ENCODE measurements around the gene MECP2.

Gene MECP2

DNA sequence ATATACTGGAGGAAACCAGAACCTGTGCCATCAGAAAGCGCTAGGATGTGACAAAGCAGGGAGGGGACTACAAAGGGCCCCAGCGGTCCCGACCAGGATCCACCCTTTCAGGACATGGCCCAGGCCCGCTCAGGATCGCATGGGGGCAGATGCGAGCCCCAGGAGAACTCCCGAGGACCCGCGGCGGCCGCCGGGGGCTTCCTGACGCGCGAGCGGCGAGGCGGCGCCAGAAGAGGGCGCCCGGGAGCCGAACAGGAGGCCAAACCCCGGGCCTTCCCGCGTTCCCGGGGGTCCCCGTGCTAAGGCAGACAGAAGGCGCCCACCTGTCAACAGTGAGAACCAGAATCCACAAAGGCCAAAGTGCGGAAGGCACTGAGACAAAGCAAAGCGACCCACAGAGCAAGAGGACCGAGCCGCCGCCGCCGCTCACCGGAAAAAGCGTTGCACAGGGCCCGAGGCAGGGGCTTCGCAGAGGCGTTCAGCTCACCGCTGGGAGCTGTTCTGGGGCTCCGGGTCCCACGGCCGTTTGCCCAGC lies 39.2 kb upstream of the MECP2 start:
- no peak overlapping the region for H3K4me3 ChIP-seq (ENCODE audit: low read depth, low read length)
- TF ChIP-seq, protein P1, sequence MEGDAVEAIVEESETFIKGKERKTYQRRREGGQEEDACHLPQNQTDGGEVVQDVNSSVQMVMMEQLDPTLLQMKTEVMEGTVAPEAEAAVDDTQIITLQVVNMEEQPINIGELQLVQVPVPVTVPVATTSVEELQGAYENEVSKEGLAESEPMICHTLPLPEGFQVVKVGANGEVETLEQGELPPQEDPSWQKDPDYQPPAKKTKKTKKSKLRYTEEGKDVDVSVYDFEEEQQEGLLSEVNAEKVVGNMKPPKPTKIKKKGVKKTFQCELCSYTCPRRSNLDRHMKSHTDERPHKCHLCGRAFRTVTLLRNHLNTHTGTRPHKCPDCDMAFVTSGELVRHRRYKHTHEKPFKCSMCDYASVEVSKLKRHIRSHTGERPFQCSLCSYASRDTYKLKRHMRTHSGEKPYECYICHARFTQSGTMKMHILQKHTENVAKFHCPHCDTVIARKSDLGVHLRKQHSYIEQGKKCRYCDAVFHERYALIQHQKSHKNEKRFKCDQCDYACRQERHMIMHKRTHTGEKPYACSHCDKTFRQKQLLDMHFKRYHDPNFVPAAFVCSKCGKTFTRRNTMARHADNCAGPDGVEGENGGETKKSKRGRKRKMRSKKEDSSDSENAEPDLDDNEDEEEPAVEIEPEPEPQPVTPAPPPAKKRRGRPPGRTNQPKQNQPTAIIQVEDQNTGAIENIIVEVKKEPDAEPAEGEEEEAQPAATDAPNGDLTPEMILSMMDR (IDR thresholded peaks at IDR 0.05; ENCODE audit: low read depth, low read length, missing control alignments) = peak; percentile 73
- DNase-seq (ENCODE audit: low read depth) = no peak

DNA sequence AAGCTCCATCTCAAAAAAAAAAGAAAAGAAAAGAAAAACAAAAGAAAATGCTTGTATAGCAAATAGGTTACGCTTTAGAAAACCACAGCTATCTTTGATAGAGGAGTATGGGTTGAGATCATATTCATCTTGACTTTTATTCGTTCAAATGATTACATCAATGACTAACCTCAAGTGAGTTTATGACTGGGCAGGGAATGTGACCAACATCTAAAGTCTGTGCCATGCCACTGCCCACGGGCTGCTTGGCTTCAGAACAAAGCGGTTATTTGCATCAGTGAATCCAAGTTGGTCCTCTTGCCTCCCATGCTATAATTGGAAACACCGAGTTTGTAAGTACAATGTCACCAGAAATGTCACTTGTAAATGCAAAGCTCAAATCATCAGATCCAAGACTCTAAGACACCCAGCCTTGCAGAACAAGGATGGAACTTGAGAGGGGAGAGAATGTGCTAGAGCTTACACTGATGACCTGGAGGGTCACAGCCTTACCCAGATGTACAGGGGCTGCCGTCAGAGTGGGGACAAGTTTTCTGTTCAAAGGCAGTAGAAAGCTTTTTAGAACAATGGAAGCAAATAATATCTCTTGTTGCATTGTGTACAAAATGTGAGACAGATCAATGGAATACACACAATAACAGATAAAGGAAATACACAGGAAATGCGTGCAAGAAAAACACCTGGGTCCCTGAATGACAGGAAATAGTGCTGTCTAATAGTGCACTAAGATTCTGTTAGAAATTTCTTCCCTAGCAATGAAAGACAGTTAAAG lies 38.1 kb upstream of the MECP2 start:
- TF ChIP-seq, protein P1 (IDR thresholded peaks at IDR 0.05; ENCODE audit: low read depth, low read length, missing control alignments) = no peak
- no peak overlapping the region for H3K4me3 ChIP-seq (ENCODE audit: low read depth, low read length)
- no peak for DNase-seq (ENCODE audit: low read depth)

DNA sequence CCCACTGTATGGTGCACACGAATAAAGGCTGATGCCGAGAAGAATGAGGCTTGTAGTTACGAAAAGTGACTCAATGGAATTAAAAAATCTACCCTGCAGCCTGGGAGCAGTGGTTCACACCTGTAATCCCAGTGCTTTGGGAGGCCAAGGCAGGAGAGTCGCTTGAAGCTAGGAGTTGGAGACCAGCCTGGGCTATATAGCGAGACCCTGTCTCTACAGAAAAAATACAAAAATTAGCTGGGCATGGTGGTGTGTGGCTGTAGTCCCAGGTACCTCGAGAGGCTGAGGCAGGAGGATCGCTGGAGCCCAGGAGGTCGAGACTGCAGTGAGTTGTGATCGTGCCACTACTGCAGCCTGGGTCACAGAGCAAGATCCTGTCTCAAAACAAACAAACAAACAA lies 34.8 kb upstream of the MECP2 start:
- H3K4me3 ChIP-seq (ENCODE audit: low read depth, low read length) = no peak overlapping the region
- no peak for DNase-seq (ENCODE audit: low read depth)
- TF ChIP-seq, protein P1 (IDR thresholded peaks at IDR 0.05; ENCODE audit: low read depth, low read length, missing control alignments) = no peak

DNA sequence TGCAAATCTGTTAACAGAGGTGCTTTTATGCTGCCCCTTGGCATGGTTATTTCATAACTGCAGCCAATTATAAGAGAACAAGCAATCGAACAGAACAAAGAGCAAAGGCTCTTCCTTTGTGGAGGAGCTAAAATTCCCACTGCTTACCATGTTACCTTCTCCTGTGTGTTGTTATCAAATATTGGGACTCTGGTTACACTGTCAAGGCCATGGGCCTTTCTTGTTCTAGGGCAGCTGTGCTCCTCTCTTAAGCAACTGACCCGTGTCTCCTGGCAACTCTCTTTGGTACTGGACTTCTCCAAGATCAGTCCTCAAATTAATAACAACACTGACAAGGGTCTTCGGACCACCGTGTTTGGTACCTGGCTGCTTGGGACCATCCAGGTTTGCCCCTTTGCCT lies 34.4 kb upstream of the MECP2 start:
- DNase-seq (ENCODE audit: low read depth) = no peak
- H3K4me3 ChIP-seq (ENCODE audit: low read depth, low read length) = no peak overlapping the region
- TF ChIP-seq, protein P1 (IDR thresholded peaks at IDR 0.05; ENCODE audit: low read depth, low read length, missing control alignments) = no peak

DNA sequence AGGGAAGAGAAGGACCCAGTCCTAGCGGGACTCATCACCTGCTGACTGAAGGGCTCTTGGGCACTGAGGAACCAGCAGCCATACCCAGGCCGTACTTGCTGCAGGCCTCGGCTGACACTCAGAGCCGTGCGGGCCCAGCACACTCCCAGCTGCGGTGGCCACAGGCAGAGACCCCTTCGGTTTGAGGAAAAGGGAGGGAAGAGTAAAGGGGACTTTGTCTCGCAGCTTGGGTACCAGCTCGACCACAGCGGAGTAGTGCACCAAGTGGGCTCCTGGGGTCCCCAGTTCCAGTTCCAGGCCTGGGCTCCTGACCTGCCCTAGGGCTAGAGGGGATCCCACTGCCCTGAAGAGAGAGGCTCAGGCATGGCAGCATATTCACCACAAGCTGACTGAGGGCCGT lies 28.6 kb upstream of the MECP2 start:
- H3K4me3 ChIP-seq (ENCODE audit: low read depth, low read length) = no peak overlapping the region
- TF ChIP-seq, protein P1 (IDR thresholded peaks at IDR 0.05; ENCODE audit: low read depth, low read length, missing control alignments) = no peak
- no peak for DNase-seq (ENCODE audit: low read depth)

DNA sequence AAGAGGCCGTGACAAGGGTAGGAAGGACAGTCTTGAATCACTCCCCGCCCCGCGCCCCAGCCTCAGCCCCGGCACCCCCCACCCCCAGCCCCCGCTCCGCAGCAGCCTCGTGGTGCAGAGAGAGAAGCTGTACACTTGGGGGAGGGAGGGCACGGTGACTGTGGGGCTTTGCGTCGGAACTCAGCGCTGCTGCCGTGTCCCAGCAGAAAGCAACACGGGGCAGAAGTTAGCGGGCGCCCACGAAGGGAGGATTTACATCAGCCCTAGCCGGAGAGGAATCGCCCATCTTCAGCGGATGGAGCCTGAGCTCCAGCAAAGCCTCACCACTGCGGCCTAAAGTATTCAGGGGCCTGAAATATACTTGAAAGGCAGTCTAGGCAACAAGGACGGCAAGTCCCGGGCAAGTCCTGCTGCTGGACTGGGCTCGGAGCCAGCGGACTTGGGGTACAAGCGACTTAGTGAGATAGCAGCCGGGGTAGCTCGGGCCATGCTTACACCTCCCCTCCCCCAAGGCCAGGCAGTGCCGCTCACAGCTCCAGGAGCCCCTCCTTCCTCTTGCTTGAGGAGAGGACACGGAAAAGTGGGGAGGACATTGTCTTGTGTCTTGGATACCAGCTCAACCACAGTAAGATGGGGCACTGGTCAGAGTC lies 28.0 kb upstream of the MECP2 start:
- no peak for DNase-seq (ENCODE audit: low read depth)
- no peak overlapping the region for H3K4me3 ChIP-seq (ENCODE audit: low read depth, low read length)
- TF ChIP-seq, protein P1 (IDR thresholded peaks at IDR 0.05; ENCODE audit: low read depth, low read length, missing control alignments) = no peak

Data from GM12864 (cell line).